Measurements from ENCODE around the gene OTOP1.
"Not testable (repeated sequence)": the region's sequence is repeated elsewhere in the genome, so short reads cannot be mapped to it uniquely, and the experiment has no call there.

Gene OTOP1

GRCh38 chr4:4182835-4183568 lies 43.7 kb downstream of the OTOP1 start:
- no peak for DNase-seq (ENCODE audit: low read depth)
- TF ChIP-seq CTCF (IDR thresholded peaks at IDR 0.05; ENCODE audit: low read depth, low read length, missing control alignments), result peak; percentile 83
- H3K4me3 ChIP-seq (ENCODE audit: low read depth, low read length), result no peak overlapping the region

- no peak overlapping the region for H3K4me3 ChIP-seq (ENCODE audit: low read depth, low read length)
- TF ChIP-seq CTCF (IDR thresholded peaks at IDR 0.05; ENCODE audit: low read depth, low read length, missing control alignments), result no peak
- DNase-seq (ENCODE audit: low read depth), result no peak
Observed at GRCh38 chr4:4170596-4171150, 56.1 kb downstream of the OTOP1 start.

GRCh38 chr4:4167981-4168780 lies 58.5 kb downstream of the OTOP1 start:
- H3K4me3 ChIP-seq (ENCODE audit: low read depth, low read length); DNase-seq (ENCODE audit: low read depth): not testable (repeated sequence)

GRCh38 chr4:4166986-4167385 lies 59.7 kb downstream of the OTOP1 start:
- H3K4me3 ChIP-seq (ENCODE audit: low read depth, low read length); DNase-seq (ENCODE audit: low read depth): not testable (repeated sequence)

- H3K4me3 ChIP-seq (ENCODE audit: low read depth, low read length); DNase-seq (ENCODE audit: low read depth): not testable (repeated sequence)
Observed at GRCh38 chr4:4165701-4166392, 60.9 kb downstream of the OTOP1 start.

- not testable (repeated sequence) for H3K4me3 ChIP-seq (ENCODE audit: low read depth, low read length); DNase-seq (ENCODE audit: low read depth)
Observed at GRCh38 chr4:4164532-4165173, 62.1 kb downstream of the OTOP1 start.

GRCh38 chr4:4162186-4162585 lies 64.5 kb downstream of the OTOP1 start:
- not testable (repeated sequence) for H3K4me3 ChIP-seq (ENCODE audit: low read depth, low read length); DNase-seq (ENCODE audit: low read depth)

GRCh38 chr4:4160956-4161665 lies 65.6 kb downstream of the OTOP1 start:
- not testable (repeated sequence) for DNase-seq (ENCODE audit: low read depth); H3K4me3 ChIP-seq (ENCODE audit: low read depth, low read length)

- TF ChIP-seq CTCF (IDR thresholded peaks at IDR 0.05; ENCODE audit: low read depth, low read length, missing control alignments), result peak; percentile 9
- not testable (repeated sequence) for H3K4me3 ChIP-seq (ENCODE audit: low read depth, low read length); DNase-seq (ENCODE audit: low read depth)
Observed at GRCh38 chr4:4145622-4146021, 81.1 kb downstream of the OTOP1 start.

GRCh38 chr4:4143376-4143775 lies 83.4 kb downstream of the OTOP1 start:
- not testable (repeated sequence) for H3K4me3 ChIP-seq (ENCODE audit: low read depth, low read length); DNase-seq (ENCODE audit: low read depth)

GRCh38 chr4:4142679-4143078 lies 84.0 kb downstream of the OTOP1 start:
- not testable (repeated sequence) for H3K4me3 ChIP-seq (ENCODE audit: low read depth, low read length)

GRCh38 chr4:4141186-4141585 lies 85.5 kb downstream of the OTOP1 start:
- H3K4me3 ChIP-seq (ENCODE audit: low read depth, low read length), result not testable (repeated sequence)

More at GRCh38 chr4:4142679-4143078, 84.0 kb downstream of the OTOP1 start:
- DNase-seq (ENCODE audit: low read depth), result not testable (repeated sequence)

More at GRCh38 chr4:4141186-4141585, 85.5 kb downstream of the OTOP1 start:
- not testable (repeated sequence) for DNase-seq (ENCODE audit: low read depth)

All from GM12864 (cell line).